ENCODE measurements around the gene REC114. TPM values are rescaled to one million over a fixed set of nuclear protein-coding genes. Genes with fewer than 3 reads are reported as not detected.
A peak's percentile ranks its signal among the peaks of the same experiment; 100 is the strongest.
"Not testable (repeated sequence)": the region's sequence is repeated elsewhere in the genome, so short reads cannot be mapped to it uniquely, and the experiment has no call there.

Gene REC114
- total and polyA plus RNA-seq, 9 donors, result 0.14 TPM; not detected in 8

DNA sequence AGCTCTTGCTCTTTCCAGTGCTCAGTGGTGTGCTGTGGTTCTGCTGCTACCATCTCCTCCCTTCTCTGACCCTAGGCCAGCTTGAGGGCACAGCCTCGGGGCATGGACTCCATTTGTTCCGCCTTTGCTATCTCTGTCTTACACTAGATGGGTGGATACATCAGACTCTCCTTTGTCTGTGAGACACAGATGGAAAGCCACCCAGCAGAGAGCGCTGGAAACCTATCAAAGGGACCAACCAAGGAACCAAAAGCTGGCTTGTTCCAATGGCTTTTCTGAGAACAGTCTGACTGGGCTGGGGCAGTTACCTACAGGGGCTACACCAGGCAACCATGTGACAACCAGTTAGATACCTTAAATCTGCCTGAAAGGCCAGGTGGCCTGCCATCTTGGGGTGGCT, 126.4 kb downstream of the REC114 start:
- no peak overlapping the region for H3K27ac ChIP-seq (ENCODE audit: low read length)
- WGBS (ENCODE audit: insufficient coverage), result 82% methylated on average over 3 of the region's 3 CpGs
- peaks cover 12% of the 10 kb centered on the region for H3K4me1 ChIP-seq (ENCODE audit: control insufficient read depth, insufficient read depth, low read length)
- peaks cover 55% of the 10 kb centered on the region for H3K36me3 ChIP-seq (ENCODE audit: control insufficient read depth, insufficient read depth, low read length)
- H3K27me3 ChIP-seq (ENCODE audit: control insufficient read depth, insufficient read depth, low read length), result no peaks in the 10 kb centered on the region
- H3K9me3 ChIP-seq (replicated peaks; ENCODE audit: control insufficient read depth, low read depth, low read length), result no peaks in the 10 kb centered on the region
- no peak for DNase-seq
- H3K4me3 ChIP-seq (ENCODE audit: low read length), result no peak overlapping the region

DNA sequence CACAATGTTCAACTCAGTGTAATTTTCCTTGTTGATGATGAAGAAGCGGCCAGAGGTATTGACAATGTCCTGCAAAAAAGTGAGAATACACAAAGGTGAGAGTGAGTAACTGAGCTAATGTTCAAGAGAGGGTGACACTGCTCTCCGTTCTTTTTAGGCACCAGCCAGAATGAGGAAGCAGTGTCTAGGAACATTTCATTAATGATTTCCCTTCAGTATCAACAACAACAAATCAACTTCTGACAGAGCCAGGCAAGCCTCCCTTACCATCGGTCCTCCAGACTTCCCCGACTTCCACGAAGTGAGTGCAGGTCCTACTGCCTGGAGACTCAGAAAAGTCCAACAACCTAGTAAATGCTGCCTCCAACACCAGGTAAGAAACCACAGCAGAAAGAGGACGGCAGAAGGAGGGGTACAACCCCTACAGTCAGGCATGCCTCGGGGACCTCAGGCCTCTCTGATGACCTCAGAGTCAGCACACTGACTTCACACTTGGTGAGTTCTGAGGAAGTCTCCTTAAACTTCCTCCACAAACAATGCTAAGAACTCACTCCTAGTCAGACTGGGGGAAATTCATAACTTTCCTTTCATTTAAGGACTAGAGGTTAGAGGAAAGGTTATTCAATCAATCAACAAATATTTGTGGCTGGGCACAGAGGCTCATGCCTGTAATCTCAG, 127.5 kb downstream of the REC114 start:
- Histone ChIP-seq H3K36me3 (ENCODE audit: control insufficient read depth, insufficient read depth, low read length) (peaks cover 55% of the 10 kb centered on the region), H3K9me3 (replicated peaks; ENCODE audit: control insufficient read depth, low read depth, low read length) (no peaks in the 10 kb centered on the region), H3K4me1 (ENCODE audit: control insufficient read depth, insufficient read depth, low read length) (peaks cover 9% of the 10 kb centered on the region), H3K4me3 (ENCODE audit: low read length) (no peak overlapping the region), H3K27me3 (ENCODE audit: control insufficient read depth, insufficient read depth, low read length) (no peaks in the 10 kb centered on the region), H3K27ac (ENCODE audit: low read length) (no peak overlapping the region)
- WGBS (ENCODE audit: insufficient coverage), result 89% methylated on average over 3 of the region's 7 CpGs
- no peak for DNase-seq

DNA sequence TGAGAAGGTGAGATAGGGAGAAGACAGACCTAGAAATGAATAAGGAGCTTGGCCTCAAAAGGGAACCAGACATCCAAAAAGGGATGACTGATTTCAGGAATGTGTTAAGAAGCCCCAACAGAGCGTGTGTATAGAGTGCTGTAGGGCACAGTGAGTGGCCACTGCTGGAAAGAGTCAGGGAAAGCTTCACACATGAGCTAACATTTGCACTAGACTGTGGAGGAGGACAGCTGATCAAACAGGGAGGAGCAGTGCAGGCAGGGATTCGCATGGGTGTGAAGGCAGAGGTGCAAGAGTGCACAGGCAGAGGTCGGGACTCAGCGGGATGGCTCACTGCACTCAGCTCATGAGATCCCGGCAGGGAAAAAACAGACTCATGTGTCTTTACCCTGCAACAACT, 128.4 kb downstream of the REC114 start:
- H3K27ac ChIP-seq (ENCODE audit: low read length), result no peak overlapping the region
- no peak overlapping the region for H3K4me3 ChIP-seq (ENCODE audit: low read length)
- H3K27me3 ChIP-seq (ENCODE audit: control insufficient read depth, insufficient read depth, low read length), result no peaks in the 10 kb centered on the region
- 73% methylated on average over 1 of the region's 5 CpGs for WGBS (ENCODE audit: insufficient coverage)
- H3K4me1 ChIP-seq (ENCODE audit: control insufficient read depth, insufficient read depth, low read length), result peaks cover 9% of the 10 kb centered on the region
- no peaks in the 10 kb centered on the region for H3K9me3 ChIP-seq (replicated peaks; ENCODE audit: control insufficient read depth, low read depth, low read length)
- DNase-seq, result no peak
- peaks cover 61% of the 10 kb centered on the region for H3K36me3 ChIP-seq (ENCODE audit: control insufficient read depth, insufficient read depth, low read length)

GRCh38 chr15:73572296-73572695, 129.3 kb downstream of the REC114 start:
- no peak for DNase-seq
- no peaks in the 10 kb centered on the region for H3K27me3 ChIP-seq (ENCODE audit: control insufficient read depth, insufficient read depth, low read length)
- H3K27ac ChIP-seq (ENCODE audit: low read length), result no peak overlapping the region
- no peaks in the 10 kb centered on the region for H3K9me3 ChIP-seq (replicated peaks; ENCODE audit: control insufficient read depth, low read depth, low read length)
- WGBS (ENCODE audit: insufficient coverage), result 40% methylated on average over 1 of the region's 5 CpGs
- H3K36me3 ChIP-seq (ENCODE audit: control insufficient read depth, insufficient read depth, low read length), result peaks cover 57% of the 10 kb centered on the region
- no peak overlapping the region for H3K4me3 ChIP-seq (ENCODE audit: low read length)
- H3K4me1 ChIP-seq (ENCODE audit: control insufficient read depth, insufficient read depth, low read length), result peaks cover 9% of the 10 kb centered on the region

GRCh38 chr15:73573037-73573436, 130.1 kb downstream of the REC114 start:
- WGBS (ENCODE audit: insufficient coverage), result no CpG with 5 or more reads among the region's 1 CpG
- Histone ChIP-seq H3K4me3 (ENCODE audit: low read length) (no peak overlapping the region), H3K27me3 (ENCODE audit: control insufficient read depth, insufficient read depth, low read length) (no peaks in the 10 kb centered on the region), H3K4me1 (ENCODE audit: control insufficient read depth, insufficient read depth, low read length) (peaks cover 9% of the 10 kb centered on the region), H3K9me3 (replicated peaks; ENCODE audit: control insufficient read depth, low read depth, low read length) (no peaks in the 10 kb centered on the region), H3K36me3 (ENCODE audit: control insufficient read depth, insufficient read depth, low read length) (peaks cover 55% of the 10 kb centered on the region), H3K27ac (ENCODE audit: low read length) (no peak overlapping the region)
- no peak for DNase-seq

DNA sequence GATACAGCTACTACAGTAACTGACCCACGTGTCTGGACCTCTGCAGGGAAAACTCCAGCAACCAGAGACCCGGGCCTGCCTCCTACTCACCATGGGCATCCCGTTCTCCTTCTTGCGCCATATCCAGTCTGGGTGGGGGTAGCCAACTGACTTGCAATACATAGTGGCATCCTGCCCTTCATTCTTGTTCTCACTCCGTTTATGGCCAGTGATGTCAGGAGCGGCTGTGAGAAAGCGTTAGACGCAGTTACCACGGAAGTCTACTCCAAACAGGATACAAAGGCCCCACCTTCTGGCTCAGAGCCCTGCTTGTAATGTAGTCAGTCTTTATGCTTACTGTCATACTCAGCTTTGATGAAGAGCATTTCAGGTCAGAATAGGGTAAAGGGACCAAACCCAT, 130.6 kb downstream of the REC114 start:
- 39% methylated on average over 6 of the region's 9 CpGs for WGBS (ENCODE audit: insufficient coverage)

DNA sequence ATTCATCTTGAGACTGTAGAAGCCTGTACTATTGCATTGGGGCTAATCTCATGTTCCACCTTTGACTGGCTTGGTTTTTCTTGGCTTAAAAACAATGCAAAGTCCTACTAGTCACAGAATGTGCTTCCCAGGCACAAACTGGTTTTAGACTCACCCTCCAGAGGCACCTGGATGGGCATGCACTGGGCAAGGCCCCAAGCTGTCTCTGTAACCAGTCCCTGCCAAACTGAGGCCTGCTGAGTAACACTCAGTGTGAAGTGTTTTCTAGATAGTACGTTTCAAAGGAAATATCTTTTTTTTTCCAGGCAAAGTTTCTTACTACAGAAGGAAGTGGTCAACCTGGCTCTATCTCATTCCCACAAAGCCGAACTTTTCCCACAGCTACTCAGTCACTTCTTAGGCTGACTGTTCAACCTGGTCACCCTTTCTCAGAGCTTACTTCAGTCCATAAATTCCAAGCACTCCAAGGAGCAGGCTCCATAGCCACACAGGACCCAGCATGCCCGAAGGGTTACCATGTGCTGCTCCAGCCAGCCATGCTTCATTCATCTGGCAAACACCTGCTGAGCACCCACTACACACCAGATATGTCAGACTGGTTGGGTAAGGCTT, 132.8 kb downstream of the REC114 start:
- H3K4me1 ChIP-seq (ENCODE audit: control insufficient read depth, insufficient read depth, low read length), result no peaks in the 10 kb centered on the region
- 100% methylated on average over 1 of the region's 3 CpGs for WGBS (ENCODE audit: insufficient coverage)
- H3K9me3 ChIP-seq (replicated peaks; ENCODE audit: control insufficient read depth, low read depth, low read length), result no peaks in the 10 kb centered on the region
- no peaks in the 10 kb centered on the region for H3K27me3 ChIP-seq (ENCODE audit: control insufficient read depth, insufficient read depth, low read length)
- H3K27ac ChIP-seq (ENCODE audit: low read length), result no peak overlapping the region
- no peak overlapping the region for H3K4me3 ChIP-seq (ENCODE audit: low read length)
- DNase-seq, result no peak
- peaks cover 38% of the 10 kb centered on the region for H3K36me3 ChIP-seq (ENCODE audit: control insufficient read depth, insufficient read depth, low read length)

More for the DNA sequence above, 130.6 kb downstream of the REC114 start:
- DNase-seq, result peak; percentile 53
- Histone ChIP-seq H3K4me1 (ENCODE audit: control insufficient read depth, insufficient read depth, low read length) (peaks cover 9% of the 10 kb centered on the region), H3K27me3 (ENCODE audit: control insufficient read depth, insufficient read depth, low read length) (no peaks in the 10 kb centered on the region), H3K9me3 (replicated peaks; ENCODE audit: control insufficient read depth, low read depth, low read length) (no peaks in the 10 kb centered on the region), H3K4me3 (ENCODE audit: low read length) (no peak overlapping the region), H3K36me3 (ENCODE audit: control insufficient read depth, insufficient read depth, low read length) (peaks cover 53% of the 10 kb centered on the region), H3K27ac (ENCODE audit: low read length) (no peak overlapping the region)

DNA sequence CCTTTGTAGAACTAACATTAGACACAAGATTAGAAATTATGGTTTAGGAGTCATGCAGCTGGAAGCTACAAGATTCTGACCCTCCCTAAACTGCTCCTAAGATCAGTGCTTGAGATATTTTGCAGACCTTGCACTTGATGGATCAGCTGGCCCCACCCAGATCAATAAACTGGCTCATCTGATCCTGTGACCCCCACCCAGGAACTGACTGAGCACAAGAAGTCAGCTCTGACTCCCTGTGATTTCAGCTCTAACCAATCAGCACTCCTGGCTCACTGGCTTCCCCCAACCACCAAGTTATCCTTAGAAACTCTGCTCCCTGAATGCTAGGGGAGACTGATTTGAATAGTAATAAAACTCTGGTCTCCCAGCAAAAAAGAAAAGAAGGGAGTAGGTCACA, 134.6 kb downstream of the REC114 start:
- H3K27me3 ChIP-seq (ENCODE audit: control insufficient read depth, insufficient read depth, low read length); H3K9me3 ChIP-seq (replicated peaks; ENCODE audit: control insufficient read depth, low read depth, low read length); H3K27ac ChIP-seq (ENCODE audit: low read length); H3K4me1 ChIP-seq (ENCODE audit: control insufficient read depth, insufficient read depth, low read length); H3K4me3 ChIP-seq (ENCODE audit: low read length); DNase-seq: not testable (repeated sequence)
- H3K36me3 ChIP-seq (ENCODE audit: control insufficient read depth, insufficient read depth, low read length), result peaks cover 45% of the 10 kb centered on the region

GRCh38 chr15:73578026-73578425, 135.1 kb downstream of the REC114 start:
- Histone ChIP-seq H3K27me3 (ENCODE audit: control insufficient read depth, insufficient read depth, low read length) (no peaks in the 10 kb centered on the region), H3K36me3 (ENCODE audit: control insufficient read depth, insufficient read depth, low read length) (peaks cover 43% of the 10 kb centered on the region), H3K9me3 (replicated peaks; ENCODE audit: control insufficient read depth, low read depth, low read length) (no peaks in the 10 kb centered on the region), H3K4me1 (ENCODE audit: control insufficient read depth, insufficient read depth, low read length) (no peaks in the 10 kb centered on the region), H3K27ac (ENCODE audit: low read length) (no peak overlapping the region), H3K4me3 (ENCODE audit: low read length) (no peak overlapping the region)
- no peak for DNase-seq
- 66% methylated on average over 2 of the region's 2 CpGs for WGBS (ENCODE audit: insufficient coverage)

GRCh38 chr15:73582851-73583379, 140.0 kb downstream of the REC114 start:
- peaks cover 59% of the 10 kb centered on the region for H3K36me3 ChIP-seq (ENCODE audit: control insufficient read depth, insufficient read depth, low read length)
- no peak overlapping the region for H3K4me3 ChIP-seq (ENCODE audit: low read length)
- WGBS (ENCODE audit: insufficient coverage), result 96% methylated on average over 3 of the region's 6 CpGs
- DNase-seq, result no peak
- no peaks in the 10 kb centered on the region for H3K27me3 ChIP-seq (ENCODE audit: control insufficient read depth, insufficient read depth, low read length)
- H3K9me3 ChIP-seq (replicated peaks; ENCODE audit: control insufficient read depth, low read depth, low read length), result no peaks in the 10 kb centered on the region
- no peaks in the 10 kb centered on the region for H3K4me1 ChIP-seq (ENCODE audit: control insufficient read depth, insufficient read depth, low read length)
- H3K27ac ChIP-seq (ENCODE audit: low read length), result no peak overlapping the region

Data from muscle of leg (tissue), 11 donors.